Measurements from ENCODE around the gene C19orf38.

The C19orf38 gene

GRCh38 chr19:10848230-10848856 lies at the start of gene C19orf38:
C19orf38 (plus strand) TSS chr19:10848415; CDS start chr19:10848509, 94 bp downstream.
- DNase-seq (ENCODE audit: low read depth) = no peak

GRCh38 chr19:10800488-10800887 lies 47.7 kb upstream of the C19orf38 start:
- DNase-seq (ENCODE audit: low read depth) = no peak

- no peak for DNase-seq (ENCODE audit: low read depth)
Observed at GRCh38 chr19:10802479-10802878, 45.7 kb upstream of the C19orf38 start.

- no peak for DNase-seq (ENCODE audit: low read depth)
Observed at GRCh38 chr19:10803252-10803651, 45.0 kb upstream of the C19orf38 start.

GRCh38 chr19:10805065-10805757 lies 43.0 kb upstream of the C19orf38 start:
- DNase-seq (ENCODE audit: low read depth) = no peak

GRCh38 chr19:10805758-10806247 lies 42.4 kb upstream of the C19orf38 start:
- no peak for DNase-seq (ENCODE audit: low read depth)

GRCh38 chr19:10808937-10809649 lies 39.1 kb upstream of the C19orf38 start:
- DNase-seq (ENCODE audit: low read depth) = no peak

GRCh38 chr19:10809651-10810285 lies 38.4 kb upstream of the C19orf38 start:
- DNase-seq (ENCODE audit: low read depth) = no peak

- no peak for DNase-seq (ENCODE audit: low read depth)
Observed at GRCh38 chr19:10811391-10812111, 36.7 kb upstream of the C19orf38 start.

- no peak for DNase-seq (ENCODE audit: low read depth)
Observed at GRCh38 chr19:10812196-10812595, 36.0 kb upstream of the C19orf38 start.

- peak; percentile 93 for DNase-seq (ENCODE audit: low read depth)
Observed at GRCh38 chr19:10812902-10813404, 35.3 kb upstream of the C19orf38 start.

GRCh38 chr19:10815007-10815536 lies 33.1 kb upstream of the C19orf38 start:
- DNase-seq (ENCODE audit: low read depth) = no peak

GRCh38 chr19:10815969-10816644 lies 32.1 kb upstream of the C19orf38 start:
- DNase-seq (ENCODE audit: low read depth) = peak; percentile 33

GRCh38 chr19:10816691-10817090 lies 31.5 kb upstream of the C19orf38 start:
- no peak for DNase-seq (ENCODE audit: low read depth)

- peak; percentile 98 for DNase-seq (ENCODE audit: low read depth)
Observed at GRCh38 chr19:10817291-10818038, 30.8 kb upstream of the C19orf38 start.

- DNase-seq (ENCODE audit: low read depth) = no peak
Observed at GRCh38 chr19:10818301-10819123, 29.7 kb upstream of the C19orf38 start.

GRCh38 chr19:10819124-10820060 lies 28.8 kb upstream of the C19orf38 start:
- no peak for DNase-seq (ENCODE audit: low read depth)

- DNase-seq (ENCODE audit: low read depth) = no peak
Observed at GRCh38 chr19:10820173-10820572, 28.0 kb upstream of the C19orf38 start.
